Measurements from ENCODE around the gene WDR49.

Gene WDR49

GRCh38 chr3:167668651-167669050 lies 14.9 kb upstream of the WDR49 start:
- no peaks in the 10 kb centered on the region for H3K27me3 ChIP-seq (ENCODE audit: control insufficient read depth, insufficient read depth, low read length)
- WGBS (ENCODE audit: insufficient coverage, insufficient read length) = no CpG with 5 or more reads among the region's 1 CpG
- no peak for DNase-seq (ENCODE audit: low read depth, low spot score)

GRCh38 chr3:167666563-167666962 lies 12.8 kb upstream of the WDR49 start:
- no peak for DNase-seq (ENCODE audit: low read depth, low spot score)
- no peak overlapping the region for H3K4me3 ChIP-seq (ENCODE audit: low read length)
- H3K4me1 ChIP-seq (ENCODE audit: control insufficient read depth, insufficient read depth, low read length) = no peaks in the 10 kb centered on the region; the same call in 1 of the 2 replicates
- no peaks in the 10 kb centered on the region; the same call in 1 of the 2 replicates for H3K36me3 ChIP-seq (ENCODE audit: control insufficient read depth, insufficient read depth, low read length)
- H3K27me3 ChIP-seq (ENCODE audit: control insufficient read depth, insufficient read depth, low read length) = no peaks in the 10 kb centered on the region
- no peak overlapping the region for H3K27ac ChIP-seq (ENCODE audit: low read length)
- WGBS (ENCODE audit: insufficient coverage, insufficient read length) = no CpG with 5 or more reads among the region's 2 CpGs
- H3K9me3 ChIP-seq (ENCODE audit: control insufficient read depth, insufficient read depth, low read length) = no peaks in the 10 kb centered on the region

More at GRCh38 chr3:167668651-167669050, 14.9 kb upstream of the WDR49 start:
- Histone ChIP-seq H3K9me3 (ENCODE audit: control insufficient read depth, insufficient read depth, low read length) (no peaks in the 10 kb centered on the region), H3K4me1 (ENCODE audit: control insufficient read depth, insufficient read depth, low read length) (no peaks in the 10 kb centered on the region; the same call in 1 of the 2 replicates), H3K27ac (ENCODE audit: low read length) (no peak overlapping the region), H3K36me3 (ENCODE audit: control insufficient read depth, insufficient read depth, low read length) (no peaks in the 10 kb centered on the region; the same call in 1 of the 2 replicates), H3K4me3 (ENCODE audit: low read length) (no peak overlapping the region)

- Histone ChIP-seq H3K27me3 (ENCODE audit: control insufficient read depth, insufficient read depth, low read length) (no peaks in the 10 kb centered on the region), H3K27ac (ENCODE audit: low read length) (no peak overlapping the region), H3K9me3 (ENCODE audit: control insufficient read depth, insufficient read depth, low read length) (no peaks in the 10 kb centered on the region), H3K4me1 (ENCODE audit: control insufficient read depth, insufficient read depth, low read length) (no peaks in the 10 kb centered on the region; the same call in 1 of the 2 replicates), H3K4me3 (ENCODE audit: low read length) (no peak overlapping the region), H3K36me3 (ENCODE audit: control insufficient read depth, insufficient read depth, low read length) (no peaks in the 10 kb centered on the region)
- no peak for DNase-seq (ENCODE audit: low read depth, low spot score)
- WGBS (ENCODE audit: insufficient coverage, insufficient read length) = no CpG with 5 or more reads among the region's 5 CpGs
Measured at GRCh38 chr3:167662919-167663400, 9.2 kb upstream of the WDR49 start.

DNA sequence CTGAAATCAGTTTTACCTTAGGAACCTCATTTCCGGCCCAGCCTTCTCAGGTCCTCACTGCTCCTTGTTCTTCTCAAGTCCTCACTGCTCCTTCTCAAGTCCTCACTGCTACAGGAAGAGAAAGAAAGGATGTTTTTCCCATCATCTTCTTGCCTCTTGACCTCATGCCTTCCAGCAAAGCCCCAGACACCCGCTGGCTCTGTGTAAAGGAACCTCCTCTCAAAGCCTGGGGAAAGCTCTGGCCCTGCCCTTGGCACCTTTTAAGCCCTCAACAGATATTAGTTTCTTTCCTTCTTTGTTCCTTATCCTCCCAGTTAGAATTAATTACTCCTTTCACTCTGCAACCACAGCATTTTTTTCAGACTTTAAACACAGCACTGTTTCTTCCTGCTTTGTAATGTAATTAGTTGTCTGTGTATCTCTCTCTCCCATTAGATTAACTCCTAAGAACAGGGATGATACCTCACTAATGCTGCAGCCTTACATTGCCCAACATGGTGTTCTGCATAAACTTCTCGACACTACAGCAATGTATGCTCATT lies 4.0 kb upstream of the WDR49 start:
- Histone ChIP-seq H3K9me3 (ENCODE audit: control insufficient read depth, insufficient read depth, low read length) (no peaks in the 10 kb centered on the region), H3K27ac (ENCODE audit: low read length) (no peak overlapping the region), H3K4me3 (ENCODE audit: low read length) (no peak overlapping the region), H3K27me3 (ENCODE audit: control insufficient read depth, insufficient read depth, low read length) (no peaks in the 10 kb centered on the region), H3K4me1 (ENCODE audit: control insufficient read depth, insufficient read depth, low read length) (no peaks in the 10 kb centered on the region; the same call in 1 of the 2 replicates), H3K36me3 (ENCODE audit: control insufficient read depth, insufficient read depth, low read length) (no peaks in the 10 kb centered on the region)
- WGBS (ENCODE audit: insufficient coverage, insufficient read length) = no CpG with 5 or more reads among the region's 3 CpGs
- DNase-seq (ENCODE audit: low read depth, low spot score) = no peak

DNA sequence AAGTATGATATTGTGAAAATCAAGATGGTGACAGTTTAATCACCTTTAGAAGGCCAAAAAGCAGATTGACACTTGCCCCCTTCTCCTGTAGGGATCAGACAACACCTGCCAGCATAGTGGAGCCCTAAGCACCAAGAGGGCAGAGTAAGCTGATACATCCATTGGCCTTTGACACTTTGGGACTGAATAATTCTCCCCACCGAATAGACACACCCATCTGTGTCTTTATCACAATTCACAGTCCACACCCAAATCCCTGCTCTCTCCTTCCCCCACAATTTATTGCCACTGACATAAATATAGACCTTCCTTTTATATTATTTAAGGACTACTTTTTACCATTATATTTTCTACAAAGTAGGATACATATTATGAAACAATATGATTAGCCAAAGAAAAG lies 3.1 kb upstream of the WDR49 start:
- Histone ChIP-seq H3K27ac (ENCODE audit: low read length) (no peak overlapping the region), H3K4me1 (ENCODE audit: control insufficient read depth, insufficient read depth, low read length) (peaks cover 2% of the 10 kb centered on the region; the same call in 1 of the 2 replicates), H3K9me3 (ENCODE audit: control insufficient read depth, insufficient read depth, low read length) (no peaks in the 10 kb centered on the region), H3K4me3 (ENCODE audit: low read length) (no peak overlapping the region), H3K36me3 (ENCODE audit: control insufficient read depth, insufficient read depth, low read length) (no peaks in the 10 kb centered on the region), H3K27me3 (ENCODE audit: control insufficient read depth, insufficient read depth, low read length) (no peaks in the 10 kb centered on the region)
- DNase-seq (ENCODE audit: low read depth, low spot score) = no peak
- WGBS (ENCODE audit: insufficient coverage, insufficient read length) = no CpG with 5 or more reads among the region's 1 CpG

- Histone ChIP-seq H3K36me3 (ENCODE audit: control insufficient read depth, insufficient read depth, low read length) (no peaks in the 10 kb centered on the region), H3K9me3 (ENCODE audit: control insufficient read depth, insufficient read depth, low read length) (no peaks in the 10 kb centered on the region), H3K27ac (ENCODE audit: low read length) (peak overlapping the region; percentile 19), H3K4me3 (ENCODE audit: low read length) (no peak overlapping the region), H3K27me3 (ENCODE audit: control insufficient read depth, insufficient read depth, low read length) (no peaks in the 10 kb centered on the region), H3K4me1 (ENCODE audit: control insufficient read depth, insufficient read depth, low read length) (peaks cover 2% of the 10 kb centered on the region; the same call in 1 of the 2 replicates)
- WGBS (ENCODE audit: insufficient coverage, insufficient read length) = no CpG with 5 or more reads among the region's 1 CpG
- no peak for DNase-seq (ENCODE audit: low read depth, low spot score)
Measured at GRCh38 chr3:167653155-167653554, 587 bp downstream of the WDR49 start.

- peaks cover 2% of the 10 kb centered on the region; the same call in 1 of the 2 replicates for H3K4me1 ChIP-seq (ENCODE audit: control insufficient read depth, insufficient read depth, low read length)
- no peaks in the 10 kb centered on the region for H3K9me3 ChIP-seq (ENCODE audit: control insufficient read depth, insufficient read depth, low read length)
- no peaks in the 10 kb centered on the region for H3K36me3 ChIP-seq (ENCODE audit: control insufficient read depth, insufficient read depth, low read length)
- H3K4me3 ChIP-seq (ENCODE audit: low read length) = no peak overlapping the region
- no CpG with 5 or more reads among the region's 1 CpG for WGBS (ENCODE audit: insufficient coverage, insufficient read length)
- no peaks in the 10 kb centered on the region for H3K27me3 ChIP-seq (ENCODE audit: control insufficient read depth, insufficient read depth, low read length)
- no peak for DNase-seq (ENCODE audit: low read depth, low spot score)
- H3K27ac ChIP-seq (ENCODE audit: low read length) = no peak overlapping the region
Measured at GRCh38 chr3:167651826-167652225, 1.9 kb downstream of the WDR49 start.

DNA sequence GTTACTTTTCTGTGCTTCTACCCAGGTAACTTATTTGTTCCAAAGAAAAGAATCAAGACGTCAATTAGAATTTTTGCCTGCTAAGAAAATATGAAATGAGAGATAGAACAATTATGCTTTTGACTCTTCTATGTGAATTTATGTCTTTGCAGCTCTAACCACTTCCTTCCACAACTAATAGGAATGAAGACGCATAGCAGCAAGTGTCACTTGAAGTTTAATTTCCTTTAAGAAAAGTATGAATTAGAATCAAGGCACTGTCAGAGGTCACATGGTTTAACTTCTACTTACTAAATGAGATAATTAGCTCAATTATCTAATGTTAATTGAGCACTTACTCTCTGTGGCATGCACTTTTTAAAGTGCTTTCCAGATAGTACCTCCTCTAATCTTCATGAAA lies 3.3 kb downstream of the WDR49 start:
- H3K9me3 ChIP-seq (ENCODE audit: control insufficient read depth, insufficient read depth, low read length) = no peaks in the 10 kb centered on the region
- no peak overlapping the region for H3K27ac ChIP-seq (ENCODE audit: low read length)
- H3K4me1 ChIP-seq (ENCODE audit: control insufficient read depth, insufficient read depth, low read length) = peaks cover 2% of the 10 kb centered on the region; the same call in 1 of the 2 replicates
- no peak for DNase-seq (ENCODE audit: low read depth, low spot score)
- no peak overlapping the region for H3K4me3 ChIP-seq (ENCODE audit: low read length)
- H3K27me3 ChIP-seq (ENCODE audit: control insufficient read depth, insufficient read depth, low read length) = no peaks in the 10 kb centered on the region
- no peaks in the 10 kb centered on the region for H3K36me3 ChIP-seq (ENCODE audit: control insufficient read depth, insufficient read depth, low read length)
- no CpG with 5 or more reads among the region's 2 CpGs for WGBS (ENCODE audit: insufficient coverage, insufficient read length)

DNA sequence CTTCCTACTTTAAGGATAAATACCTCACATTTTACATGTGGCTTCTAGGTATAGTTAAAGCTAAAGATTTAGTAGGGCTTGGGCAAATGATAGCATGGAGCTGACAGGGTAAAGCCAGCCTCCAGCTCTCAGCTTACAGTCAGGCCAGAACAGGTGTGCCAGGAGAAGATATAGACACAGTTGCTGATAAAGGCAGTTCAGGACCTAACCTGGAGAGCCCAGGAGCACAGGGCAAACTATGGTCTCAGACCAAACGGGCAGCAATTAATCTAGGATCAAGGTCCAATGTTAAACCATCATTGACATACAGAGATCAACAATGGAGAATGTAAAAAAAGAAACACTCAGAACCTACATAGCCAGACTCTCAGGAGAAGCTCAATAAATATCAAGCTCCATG lies 4.0 kb downstream of the WDR49 start:
- Histone ChIP-seq H3K27me3 (ENCODE audit: control insufficient read depth, insufficient read depth, low read length) (no peaks in the 10 kb centered on the region), H3K27ac (ENCODE audit: low read length) (no peak overlapping the region), H3K36me3 (ENCODE audit: control insufficient read depth, insufficient read depth, low read length) (no peaks in the 10 kb centered on the region), H3K9me3 (ENCODE audit: control insufficient read depth, insufficient read depth, low read length) (no peaks in the 10 kb centered on the region), H3K4me1 (ENCODE audit: control insufficient read depth, insufficient read depth, low read length) (peaks cover 2% of the 10 kb centered on the region; the same call in 1 of the 2 replicates), H3K4me3 (ENCODE audit: low read length) (no peak overlapping the region)
- no peak for DNase-seq (ENCODE audit: low read depth, low spot score)
- no CpG with 5 or more reads among the region's 1 CpG for WGBS (ENCODE audit: insufficient coverage, insufficient read length)

- Histone ChIP-seq H3K4me3 (ENCODE audit: low read length) (no peak overlapping the region), H3K36me3 (ENCODE audit: control insufficient read depth, insufficient read depth, low read length) (no peaks in the 10 kb centered on the region), H3K9me3 (ENCODE audit: control insufficient read depth, insufficient read depth, low read length) (no peaks in the 10 kb centered on the region), H3K27me3 (ENCODE audit: control insufficient read depth, insufficient read depth, low read length) (no peaks in the 10 kb centered on the region), H3K27ac (ENCODE audit: low read length) (no peak overlapping the region), H3K4me1 (ENCODE audit: control insufficient read depth, insufficient read depth, low read length) (no peaks in the 10 kb centered on the region)
- no CpG with 5 or more reads among the region's 1 CpG for WGBS (ENCODE audit: insufficient coverage, insufficient read length)
- DNase-seq (ENCODE audit: low read depth, low spot score) = no peak
Measured at GRCh38 chr3:167644611-167645010, 9.1 kb downstream of the WDR49 start.

DNA sequence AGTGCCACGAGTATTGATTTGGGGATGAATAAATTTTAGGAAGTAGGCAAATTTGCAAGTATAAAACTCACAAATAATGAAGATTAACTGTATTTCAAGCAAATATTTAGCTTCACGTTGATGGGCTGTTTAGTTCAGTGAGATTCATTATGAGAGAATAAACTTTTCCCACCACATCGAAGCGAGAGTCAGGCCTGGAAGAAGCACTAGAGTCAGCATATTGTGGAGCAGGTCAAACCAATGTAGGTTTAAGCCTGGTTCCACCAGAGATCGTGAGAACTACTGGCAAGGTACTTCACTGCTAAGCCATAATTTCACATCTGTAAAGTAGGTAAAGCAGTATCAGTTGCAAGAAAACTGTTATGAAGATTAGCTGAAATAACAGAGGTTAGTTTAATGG lies 22.3 kb downstream of the WDR49 start:
- WGBS (ENCODE audit: insufficient coverage, insufficient read length) = no CpG with 5 or more reads among the region's 5 CpGs
- no peaks in the 10 kb centered on the region for H3K4me1 ChIP-seq (ENCODE audit: control insufficient read depth, insufficient read depth, low read length)
- DNase-seq (ENCODE audit: low read depth, low spot score) = no peak
- H3K4me3 ChIP-seq (ENCODE audit: low read length) = no peak overlapping the region
- H3K27ac ChIP-seq (ENCODE audit: low read length) = no peak overlapping the region
- no peaks in the 10 kb centered on the region for H3K27me3 ChIP-seq (ENCODE audit: control insufficient read depth, insufficient read depth, low read length)
- H3K36me3 ChIP-seq (ENCODE audit: control insufficient read depth, insufficient read depth, low read length) = no peaks in the 10 kb centered on the region
- no peaks in the 10 kb centered on the region for H3K9me3 ChIP-seq (ENCODE audit: control insufficient read depth, insufficient read depth, low read length)

Data from iPS DF 6.9 (cell line).